Uterus (tissue), 2 donors: ENCODE data around the gene LMO7.

Experiments
- POLR2A ChIP-seq, 2 donors: fragments of 450-650 bp; IDR thresholded peaks; one replicate each; pipeline ENCODE4 v1.6.1; 2016; ENCODE audit warnings: antibody characterized with exemption in 2 of 2, mild to moderate bottlenecking in 1 of 2, moderate library complexity in 1 of 2
- TF ChIP-seq, protein P1 (sequence below), 4 experiments: fragments of 200-600 bp in 2 of 4; fragments of 450-650 bp in 2 of 4; sonication (generic) in 2 of 4; IDR thresholded peaks; one replicate each; pipeline ENCODE4 v1.5.1; 2016 to 2019; ENCODE audit warnings: antibody characterized with exemption in 4 of 4, mild to moderate bottlenecking in 2 of 4, moderate library complexity in 1 of 4

DNA sequence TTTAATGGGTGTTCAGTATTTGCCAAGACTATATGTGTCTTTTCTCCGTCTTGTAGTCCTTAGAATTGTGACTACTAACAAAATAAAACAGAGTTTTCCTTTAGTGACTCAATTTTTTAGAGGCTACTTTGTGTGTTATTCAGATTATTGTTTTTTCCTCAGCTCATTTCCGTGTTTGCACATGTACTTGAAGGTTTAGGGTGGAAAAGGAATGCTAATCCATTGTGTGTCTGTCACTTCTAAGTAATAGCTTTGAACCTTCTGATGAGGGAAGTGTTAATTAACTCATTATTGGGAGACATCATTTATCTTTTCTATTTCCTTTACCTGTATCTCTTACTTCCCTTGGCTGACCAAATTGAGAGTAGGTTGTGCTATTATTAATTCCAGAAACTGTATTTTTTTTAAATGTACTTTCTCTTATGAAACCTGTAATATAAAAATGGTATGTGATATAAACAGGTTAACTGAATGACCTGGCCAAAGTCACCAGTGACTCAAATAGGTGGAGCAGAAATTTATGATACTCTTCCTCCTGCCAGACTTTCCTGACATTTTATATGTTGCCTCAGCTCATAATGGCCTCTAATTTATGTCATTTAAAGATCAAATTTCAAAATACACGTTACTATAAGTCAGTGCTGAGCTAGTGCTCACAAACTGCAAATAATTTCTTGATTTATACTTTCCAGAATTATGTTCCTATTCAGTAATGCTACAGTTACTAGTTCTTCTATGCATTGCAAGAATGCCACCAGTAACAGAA, 88.8 kb downstream of the LMO7 start:
- TF ChIP-seq, protein P1, sequence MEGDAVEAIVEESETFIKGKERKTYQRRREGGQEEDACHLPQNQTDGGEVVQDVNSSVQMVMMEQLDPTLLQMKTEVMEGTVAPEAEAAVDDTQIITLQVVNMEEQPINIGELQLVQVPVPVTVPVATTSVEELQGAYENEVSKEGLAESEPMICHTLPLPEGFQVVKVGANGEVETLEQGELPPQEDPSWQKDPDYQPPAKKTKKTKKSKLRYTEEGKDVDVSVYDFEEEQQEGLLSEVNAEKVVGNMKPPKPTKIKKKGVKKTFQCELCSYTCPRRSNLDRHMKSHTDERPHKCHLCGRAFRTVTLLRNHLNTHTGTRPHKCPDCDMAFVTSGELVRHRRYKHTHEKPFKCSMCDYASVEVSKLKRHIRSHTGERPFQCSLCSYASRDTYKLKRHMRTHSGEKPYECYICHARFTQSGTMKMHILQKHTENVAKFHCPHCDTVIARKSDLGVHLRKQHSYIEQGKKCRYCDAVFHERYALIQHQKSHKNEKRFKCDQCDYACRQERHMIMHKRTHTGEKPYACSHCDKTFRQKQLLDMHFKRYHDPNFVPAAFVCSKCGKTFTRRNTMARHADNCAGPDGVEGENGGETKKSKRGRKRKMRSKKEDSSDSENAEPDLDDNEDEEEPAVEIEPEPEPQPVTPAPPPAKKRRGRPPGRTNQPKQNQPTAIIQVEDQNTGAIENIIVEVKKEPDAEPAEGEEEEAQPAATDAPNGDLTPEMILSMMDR (IDR thresholded peaks at IDR 0.05), result no peak
- no peak for TF ChIP-seq POLR2A (IDR thresholded peaks at IDR 0.05)
